Activated effector memory CD4-positive, alpha-beta T cell treated with anti-CD3 and anti-CD28 coated beads, Interleukin-2, amount 50 U/mL, for 16 hours (primary cell): Measurements from ENCODE around the gene DDX3X.
"Not testable (repeated sequence)": the region's sequence is repeated elsewhere in the genome, so short reads cannot be mapped to it uniquely, and the experiment has no call there.

ENCODE experiments used
- DNase-seq: peaks from one replicate; pipeline ENCODE4 v3.0.0-alpha.2; 2020

DDX3X gene

GRCh38 chrX:41333744-41334362 is at the start of gene DDX3X:
Gene DDX3X, plus strand, starts transcription at chrX:41334162. Its CDS starts 91 bp downstream, at chrX:41334253.
- peak; percentile 93 for DNase-seq

- not testable (repeated sequence) for DNase-seq
Measured at GRCh38 chrX:41285928-41286327, 48.0 kb upstream of the DDX3X start.

- DNase-seq = no peak
Measured at GRCh38 chrX:41288641-41289040, 45.3 kb upstream of the DDX3X start.

GRCh38 chrX:41289095-41289494 is 44.9 kb upstream of the DDX3X start:
- no peak for DNase-seq

- no peak for DNase-seq
Measured at GRCh38 chrX:41291309-41291708, 42.7 kb upstream of the DDX3X start.

GRCh38 chrX:41293269-41293668 is 40.7 kb upstream of the DDX3X start:
- no peak for DNase-seq

- DNase-seq = no peak
Measured at GRCh38 chrX:41300758-41301437, 33.1 kb upstream of the DDX3X start.

- no peak for DNase-seq
Measured at GRCh38 chrX:41301438-41301824, 32.5 kb upstream of the DDX3X start.

GRCh38 chrX:41302370-41302769 is 31.6 kb upstream of the DDX3X start:
- DNase-seq = no peak

GRCh38 chrX:41303013-41303412 is 30.9 kb upstream of the DDX3X start:
- DNase-seq = no peak

- no peak for DNase-seq
Measured at GRCh38 chrX:41304178-41304577, 29.8 kb upstream of the DDX3X start.

- no peak for DNase-seq
Measured at GRCh38 chrX:41308884-41309647, 24.9 kb upstream of the DDX3X start.

GRCh38 chrX:41312786-41313185 is 21.2 kb upstream of the DDX3X start:
- DNase-seq = no peak

GRCh38 chrX:41313419-41313818 is 20.5 kb upstream of the DDX3X start:
- no peak for DNase-seq

GRCh38 chrX:41314204-41314603 is 19.8 kb upstream of the DDX3X start:
- no peak for DNase-seq

- DNase-seq = no peak
Measured at GRCh38 chrX:41314881-41315280, 19.1 kb upstream of the DDX3X start.

- DNase-seq = not testable (repeated sequence)
Measured at GRCh38 chrX:41316266-41316665, 17.7 kb upstream of the DDX3X start.

- no peak for DNase-seq
Measured at GRCh38 chrX:41317477-41318208, 16.3 kb upstream of the DDX3X start.

GRCh38 chrX:41320393-41320792 is 13.6 kb upstream of the DDX3X start:
- DNase-seq = no peak

GRCh38 chrX:41322821-41323603 is 10.9 kb upstream of the DDX3X start:
- DNase-seq = no peak

GRCh38 chrX:41326431-41326830 is 7.5 kb upstream of the DDX3X start:
- DNase-seq = no peak

- no peak for DNase-seq
Measured at GRCh38 chrX:41327341-41327740, 6.6 kb upstream of the DDX3X start.

- no peak for DNase-seq
Measured at GRCh38 chrX:41329101-41329500, 4.9 kb upstream of the DDX3X start.
